Measurements from ENCODE around the gene SLC35B3. TPM values are rescaled to one million over a fixed set of nuclear protein-coding genes. Genes with fewer than 3 reads are reported as not detected.
"Not testable (repeated sequence)": the region's sequence is repeated elsewhere in the genome, so short reads cannot be mapped to it uniquely, and the experiment has no call there.

The SLC35B3 gene
- total and polyA plus RNA-seq, 2 of the 8 experiments (the other 6 are each of a cell fraction or from before 2014, with no cell fraction given), result 5.5 to 9.8 TPM

DNA sequence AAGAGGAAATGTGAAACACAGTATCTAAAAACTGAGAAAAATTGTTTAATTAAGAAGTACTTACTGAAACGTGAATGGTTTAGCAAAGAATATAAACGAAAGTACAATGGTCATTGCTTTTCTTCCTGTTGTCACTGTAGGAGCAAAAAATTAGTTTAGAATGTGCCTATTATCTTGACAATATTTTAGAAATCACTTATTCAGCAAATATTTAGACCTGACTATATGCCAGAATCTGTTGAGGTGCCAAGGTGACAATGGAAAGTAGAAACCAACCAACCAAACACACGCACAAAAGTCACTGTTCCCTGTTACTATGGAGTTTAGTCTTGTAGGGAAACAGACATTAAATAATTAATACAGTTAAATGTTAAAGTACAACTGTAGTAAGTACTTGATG, 20.5 kb downstream of the SLC35B3 start (continued):
- TF ChIP-seq CTCF (IDR thresholded peaks at IDR 0.05; ENCODE audit: control extremely low read depth in 1 of 3, insufficient read depth in 1 of 3, low read depth in 1 of 3, low read length in 3 of 3), result no peak
- TF ChIP-seq BCL11A (IDR thresholded peaks at IDR 0.05; ENCODE audit: low read depth in 2 of 2, low read length in 2 of 2), result no peak

- POLR2A ChIA-PET (ENCODE audit: partially characterized antibody); DNase-seq (ENCODE audit: low read depth in 1 of 2, low spot score in 2 of 2); H3K4me2 ChIP-seq (ENCODE audit: insufficient read depth in 1 of 2, low read depth in 2 of 2, low read length in 2 of 2); H3K56ac ChIP-seq (replicated peaks; ENCODE audit: insufficient read length, low read depth, low read length); H3K36me3 ChIP-seq (ENCODE audit: control insufficient read depth in 2 of 4, insufficient read depth in 4 of 4, low read length in 3 of 4); H4K91ac ChIP-seq (replicated peaks; ENCODE audit: insufficient read length, low read length); FAIRE-seq; H3K4me3 ChIP-seq (ENCODE audit: extremely low read depth in 1 of 4, insufficient read depth in 2 of 4, low read depth in 3 of 4, low read length in 4 of 4); H2BK20ac ChIP-seq (ENCODE audit: low read length); H3K4ac ChIP-seq (replicated peaks; ENCODE audit: insufficient read length, low read depth, low read length); H3K9me3 ChIP-seq (ENCODE audit: insufficient read depth in 2 of 2, low read depth in 1 of 2, low read length in 1 of 2); H3K27me3 ChIP-seq (replicated peaks in 1 of 4; ENCODE audit: control insufficient read depth in 3 of 4, extremely low read depth in 1 of 4, insufficient read depth in 3 of 4, low read length in 3 of 4); H3K4me1 ChIP-seq (replicated peaks in 1 of 4; ENCODE audit: control insufficient read depth in 3 of 4, insufficient read depth in 4 of 4, low read length in 3 of 4); CTCF ChIA-PET (ENCODE audit: partially characterized antibody); H4K5ac ChIP-seq (ENCODE audit: insufficient read length, low read depth, low read length); H2BK12ac ChIP-seq (ENCODE audit: low read depth, low read length); H3K23me2 ChIP-seq (ENCODE audit: low read depth, low read length); H2AK5ac ChIP-seq (ENCODE audit: low read depth, low read length); H3K27ac ChIP-seq (ENCODE audit: low read depth, low read length); H2BK15ac ChIP-seq (ENCODE audit: low read length); H2AFZ ChIP-seq (ENCODE audit: low read length); H3K14ac ChIP-seq (ENCODE audit: insufficient read length); H2BK5ac ChIP-seq (ENCODE audit: low read depth, low read length); H3K18ac ChIP-seq (ENCODE audit: extremely low read depth, low read length); H2BK120ac ChIP-seq (replicated peaks; ENCODE audit: low read depth, low read length); H3K79me2 ChIP-seq (ENCODE audit: control insufficient read depth in 1 of 2, insufficient read depth in 2 of 2, low read length in 2 of 2); H3K79me1 ChIP-seq (ENCODE audit: low read depth, low read length); H3K9ac ChIP-seq (replicated peaks in 1 of 4; ENCODE audit: extremely low read depth in 1 of 4, low read depth in 3 of 4, low read length in 3 of 4); H4K8ac ChIP-seq (ENCODE audit: extremely low read depth, insufficient read depth, low read length); H4K20me1 ChIP-seq (replicated peaks in 1 of 2; ENCODE audit: control insufficient read depth in 1 of 2, insufficient read depth in 2 of 2, low read length in 2 of 2); H3K23ac ChIP-seq (ENCODE audit: insufficient read length): not testable (repeated sequence)
- WGBS, 2 experiments (ENCODE audit: extremely low coverage in 1 of 2, insufficient coverage in 1 of 2, insufficient read length in 1 of 2, insufficient replicate concordance in 2 of 2, low coverage in 1 of 2, low lambda C conversion rate in 2 of 2, missing lambda C conversion rate in 1 of 2), result 92% methylated on average over 4 of the region's 4 CpGs; no CpG with 5 or more reads in 1 of the 2 experiments
Observed at GRCh38 chr6:8405946-8406345, 29.4 kb downstream of the SLC35B3 start.

Data from H1 (cell line).